Jurkat, Clone E6-1 (cell line): ENCODE measurements around the gene GAB1.
A peak's percentile ranks its signal among the peaks of the same experiment; 100 is the strongest.

ENCODE experiments used
- DNase-seq: peaks from one replicate; pipeline ENCODE4 v3.0.0-alpha.2; 2011; ENCODE audit warnings: low read depth, low spot score
- H3K4me3 ChIP-seq: 2 replicates; pipeline ENCODE4 v1.5.1; 2011; ENCODE audit warnings: mild to moderate bottlenecking, low read length, control low read depth, moderate library complexity

GAB1 gene

GRCh38 chr4:143441109-143441508 is 104.4 kb downstream of the GAB1 start:
- no peak overlapping the region for H3K4me3 ChIP-seq
- no peak for DNase-seq

GRCh38 chr4:143441678-143442077 is 105.0 kb downstream of the GAB1 start:
- no peak for DNase-seq
- no peak overlapping the region for H3K4me3 ChIP-seq

GRCh38 chr4:143443728-143444127 is 107.1 kb downstream of the GAB1 start:
- H3K4me3 ChIP-seq = no peak overlapping the region
- no peak for DNase-seq

- H3K4me3 ChIP-seq = no peak overlapping the region
Measured at GRCh38 chr4:143451186-143451585, 114.5 kb downstream of the GAB1 start.

GRCh38 chr4:143455211-143455610 is 118.5 kb downstream of the GAB1 start:
- H3K4me3 ChIP-seq = no peak overlapping the region
- no peak for DNase-seq

More at GRCh38 chr4:143451186-143451585, 114.5 kb downstream of the GAB1 start:
- DNase-seq = no peak

- no peak for DNase-seq
- H3K4me3 ChIP-seq = no peak overlapping the region
Measured at GRCh38 chr4:143458966-143459365, 122.3 kb downstream of the GAB1 start.

GRCh38 chr4:143473334-143474126 is 136.9 kb downstream of the GAB1 start:
- no peak for DNase-seq
- H3K4me3 ChIP-seq = no peak overlapping the region

GRCh38 chr4:143477487-143477886 is 140.8 kb downstream of the GAB1 start:
- no peak overlapping the region for H3K4me3 ChIP-seq
- no peak for DNase-seq

- no peak overlapping the region for H3K4me3 ChIP-seq
- DNase-seq = no peak
Measured at GRCh38 chr4:143481361-143481760, 144.7 kb downstream of the GAB1 start.

- H3K4me3 ChIP-seq = no peak overlapping the region
- DNase-seq = peak; percentile 5
Measured at GRCh38 chr4:143482840-143483239, 146.2 kb downstream of the GAB1 start.

- H3K4me3 ChIP-seq = no peak overlapping the region
- DNase-seq = no peak
Measured at GRCh38 chr4:143486314-143486713, 149.6 kb downstream of the GAB1 start.

GRCh38 chr4:143488687-143489086 is 152.0 kb downstream of the GAB1 start:
- DNase-seq = no peak
- no peak overlapping the region for H3K4me3 ChIP-seq

- no peak overlapping the region for H3K4me3 ChIP-seq
- DNase-seq = no peak
Measured at GRCh38 chr4:143489106-143489505, 152.4 kb downstream of the GAB1 start.

- no peak for DNase-seq
- H3K4me3 ChIP-seq = no peak overlapping the region
Measured at GRCh38 chr4:143498021-143498420, 161.3 kb downstream of the GAB1 start.

GRCh38 chr4:143502231-143502630 is 165.6 kb downstream of the GAB1 start:
- H3K4me3 ChIP-seq = no peak overlapping the region
- DNase-seq = no peak

GRCh38 chr4:143506031-143506430 is 169.4 kb downstream of the GAB1 start:
- DNase-seq = no peak
- H3K4me3 ChIP-seq = no peak overlapping the region

- no peak overlapping the region for H3K4me3 ChIP-seq
- DNase-seq = no peak
Measured at GRCh38 chr4:143511906-143512305, 175.2 kb downstream of the GAB1 start.

- peak overlapping the region; percentile 92 for H3K4me3 ChIP-seq
- no peak for DNase-seq
Measured at GRCh38 chr4:143512978-143513313, 176.3 kb downstream of the GAB1 start.

- peak within 1 kb of the TSS; percentile 92 for H3K4me3 ChIP-seq
- DNase-seq = peak; percentile 97
Measured at GRCh38 chr4:143513314-143514168, 176.9 kb downstream of the GAB1 start, which contains the start of gene SMARCA5. Gene SMARCA5 (plus strand): TSS chr4:143513702. CDS start chr4:143513925, 223 bp downstream.

GRCh38 chr4:143514169-143514495 is 177.5 kb downstream of the GAB1 start:
- no peak for DNase-seq
- H3K4me3 ChIP-seq = peak overlapping the region; percentile 92
